HepG2 (cell line): ENCODE data around the gene FBXO2.

ENCODE experiments used
- ARID2 ChIP-seq: sonication (generic); formaldehyde crosslinking; IDR thresholded peaks from 2 replicates; pipeline ENCODE4 v1.8.1; 2022; ENCODE audit warnings: mild to moderate bottlenecking, missing genetic modification reagents, borderline replicate concordance
- CREB1 ChIP-seq, 2 experiments: fragments of 450-650 bp in 1 of 2; IDR thresholded peaks; 2 replicates each; pipeline ENCODE4 v1.6.1; 2016 to 2017; ENCODE audit warnings: control low read depth in 1 of 2, mild to moderate bottlenecking in 1 of 2, missing compliant biosample characterization in 1 of 2, missing genetic modification characterization in 1 of 2
- CTCF ChIP-seq: sonication (generic); formaldehyde crosslinking; IDR thresholded peaks from 2 replicates; pipeline ENCODE4 v1.5.0; 2020; ENCODE audit warnings: mild to moderate bottlenecking, missing genetic modification reagents, moderate library complexity
- HIVEP1 ChIP-seq: sonication (generic); formaldehyde crosslinking; IDR thresholded peaks from 2 replicates; pipeline ENCODE4 v1.4.0; 2020; ENCODE audit warnings: mild to moderate bottlenecking, missing genetic modification reagents
- JUNB ChIP-seq: sonication (generic); formaldehyde crosslinking; IDR thresholded peaks from 2 replicates; pipeline ENCODE4 v1.8.0; 2022; ENCODE audit warnings: missing genetic modification reagents, mild to moderate bottlenecking, borderline replicate concordance
- KAT7 ChIP-seq: IDR thresholded peaks from 2 replicates; pipeline ENCODE4 v1.6.1; 2018; ENCODE audit warnings: borderline replicate concordance, missing compliant biosample characterization
- MYNN ChIP-seq: sonication (generic); formaldehyde crosslinking; IDR thresholded peaks from 2 replicates; pipeline ENCODE4 v1.4.0; 2020; ENCODE audit warnings: mild to moderate bottlenecking, low read depth, missing genetic modification reagents
- NFATC3 ChIP-seq: sonication (generic); formaldehyde crosslinking; IDR thresholded peaks from 2 replicates; pipeline ENCODE4 v1.5.1; 2020; ENCODE audit warnings: mild to moderate bottlenecking, missing genetic modification reagents
- SRF ChIP-seq: IDR thresholded peaks from 2 replicates; pipeline ENCODE4 v1.6.1; 2011; ENCODE audit warnings: mild to moderate bottlenecking, low read depth, low read length, moderate library complexity
- TBP ChIP-seq: sonication (generic); formaldehyde crosslinking; IDR thresholded peaks from 2 replicates; pipeline ENCODE4 v1.5.0; 2020; ENCODE audit warnings: missing genetic modification reagents
- ZNF800 ChIP-seq: sonication (generic); formaldehyde crosslinking; IDR thresholded peaks from 2 replicates; pipeline ENCODE4 v1.4.0; 2020; ENCODE audit warnings: missing genetic modification reagents

- TF ChIP-seq CTCF (CRISPR knock-in tag) (no peak), NFATC3 (CRISPR knock-in tag) (no peak), CREB1 (IDR thresholded peaks at IDR 0.05) (no peak), CREB1 (CRISPR knock-in tag; IDR thresholded peaks at IDR 0.05) (no peak), KAT7 (CRISPR knock-in tag) (no peak), JUNB (CRISPR knock-in tag) (no peak), ARID2 (no peak), HIVEP1 (CRISPR knock-in tag) (no peak), ZNF800 (CRISPR knock-in tag) (no peak), SRF (no peak), MYNN (CRISPR knock-in tag) (no peak), TBP (CRISPR knock-in tag) (no peak)
Measured at GRCh38 chr1:11611638-11612327, 42.4 kb downstream of the FBXO2 start.
